HepG2 (cell line): ENCODE results near the gene ABHD12. TPM values are rescaled to one million over a fixed set of nuclear protein-coding genes. Genes with fewer than 3 reads are reported as not detected.

Source experiments
- GATAD1 ChIP-seq: IDR thresholded peaks from 2 replicates; pipeline ENCODE4 v1.6.1; 2016; ENCODE audit warnings: missing genetic modification reagents, missing compliant biosample characterization
- SRSF4 ChIP-seq: fragments of 200-400 bp; formaldehyde crosslinking; IDR thresholded peaks from one replicate; pipeline ENCODE4 v1.6.1; 2018; ENCODE audit warnings: mild to moderate bottlenecking, low read depth, low read length, moderate library complexity; ENCODE audit not compliant: poor library complexity, severe bottlenecking
- TBX2 ChIP-seq: sonication (generic); formaldehyde crosslinking; IDR thresholded peaks from 2 replicates; pipeline ENCODE4 v1.5.0; 2020; ENCODE audit warnings: missing genetic modification reagents, mild to moderate bottlenecking, borderline replicate concordance
- YEATS2 ChIP-seq: sonication (generic); formaldehyde crosslinking; IDR thresholded peaks from 2 replicates; pipeline ENCODE4 v1.4.0; 2020; ENCODE audit warnings: missing genetic modification reagents, borderline replicate concordance
- ZNF235 ChIP-seq: sonication (generic); formaldehyde crosslinking; IDR thresholded peaks from 2 replicates; pipeline ENCODE4 v1.8.1; 2023; ENCODE audit warnings: mild to moderate bottlenecking, missing genetic modification reagents, borderline replicate concordance
- ZNF772 ChIP-seq: sonication (generic); formaldehyde crosslinking; IDR thresholded peaks from 2 replicates; pipeline ENCODE4 v1.5.0; 2020; ENCODE audit warnings: mild to moderate bottlenecking, missing genetic modification reagents
- ZNF782 ChIP-seq: sonication (generic); formaldehyde crosslinking; IDR thresholded peaks from 2 replicates; pipeline ENCODE4 v1.4.0; 2020; ENCODE audit warnings: missing genetic modification reagents, mild to moderate bottlenecking, borderline replicate concordance
- polyA plus RNA-seq, 8 experiments: library from polyadenylated mRNA; depleted of rRNA in 3 of 8; stranded (reverse) in 7 of 8; unstranded in 1 of 8; fragments of >200 nt; fragmentation: Illumina TruSeq in 4 of 8; extraction: Trizol in 4 of 8; gene quantifications; 2 replicates each; pipeline versions ENCODE4 v1.2.1 to v1.2.3, GENCODE V29; 2011 to 2016; ENCODE audit warnings: low read depth in 4 of 8, missing spikeins in 1 of 8, mixed read lengths in 1 of 8; ENCODE audit not compliant: insufficient read depth in 1 of 8
- total RNA-seq, 5 experiments: library from RNA; depleted of rRNA; stranded (reverse); fragments of >200 nt; fragmentation: Illumina TruSeq; extraction: Trizol; gene quantifications; 2 replicates each; pipeline ENCODE4 v1.2.3, GENCODE V29; 2016; ENCODE audit warnings: low read depth in 1 of 5
- TF ChIP-seq, protein P1 (sequence below): sonication (generic); formaldehyde crosslinking; IDR thresholded peaks from 2 replicates; pipeline ENCODE4 v1.4.0; 2020; ENCODE audit warnings: missing genetic modification reagents
- TF ChIP-seq, protein P2 (sequence below): sonication (generic); formaldehyde crosslinking; IDR thresholded peaks from 2 replicates; pipeline ENCODE4 v1.4.0; 2020; ENCODE audit warnings: missing genetic modification reagents
- TF ChIP-seq, protein P3 (sequence below): IDR thresholded peaks from 2 replicates; pipeline ENCODE4 v1.6.1; 2012; ENCODE audit warnings: low read length, improper control_type of control experiment
- TF ChIP-seq, protein P4 (sequence below): sonication (generic); formaldehyde crosslinking; IDR thresholded peaks from one replicate; pipeline ENCODE4 v1.5.1; 2020; ENCODE audit warnings: mild to moderate bottlenecking, missing genetic modification reagents; ENCODE audit errors: not compliant biosample characterization

Gene ABHD12
- total and polyA plus RNA-seq, 2 of the 13 experiments (the other 11 are each of a cell fraction or from before 2014, with no cell fraction given) = 23.5 to 72.1 TPM

DNA sequence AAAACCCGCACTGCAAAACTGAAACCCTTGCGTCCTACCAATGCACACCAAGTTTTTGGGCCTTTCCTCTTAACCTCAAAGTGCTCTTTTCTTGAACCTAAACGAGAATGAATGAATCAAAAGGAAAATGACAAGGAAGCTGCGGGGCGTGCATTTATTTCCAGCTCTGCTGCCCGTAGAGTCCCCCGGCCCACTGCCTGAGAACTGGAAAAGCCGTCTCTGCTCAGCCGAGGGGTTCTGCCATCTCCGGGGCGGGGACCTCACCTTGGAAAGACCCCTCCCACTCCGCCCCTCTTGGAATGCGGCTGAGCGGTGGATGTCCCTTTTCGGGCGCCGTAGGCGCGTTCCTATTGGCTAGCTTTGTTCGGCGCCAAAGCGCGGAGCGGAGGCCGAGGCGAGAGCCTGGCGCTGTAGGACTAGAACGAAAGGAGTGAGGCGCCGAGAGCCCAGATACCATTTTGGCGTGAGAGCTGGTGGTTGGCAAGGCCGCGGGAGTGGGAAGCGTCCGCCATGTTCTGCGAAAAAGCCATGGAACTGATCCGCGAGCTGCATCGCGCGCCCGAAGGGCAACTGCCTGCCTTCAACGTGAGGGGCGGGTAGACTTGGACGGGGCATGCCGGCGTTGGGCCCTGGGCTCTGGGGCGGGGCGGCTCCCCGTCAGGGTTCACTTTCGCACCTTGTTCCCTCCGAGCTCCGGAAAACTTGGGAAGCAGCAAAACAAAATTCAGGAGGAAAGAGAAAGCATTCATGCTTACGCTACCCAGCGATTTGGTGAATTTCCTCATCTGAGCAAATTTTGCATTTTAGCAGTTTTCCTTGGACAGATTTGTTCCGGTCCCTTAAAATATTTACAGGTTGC, 16.9 kb upstream of the ABHD12 start, which contains the start of gene GINS1 (continued):
- TF ChIP-seq, protein P1, sequence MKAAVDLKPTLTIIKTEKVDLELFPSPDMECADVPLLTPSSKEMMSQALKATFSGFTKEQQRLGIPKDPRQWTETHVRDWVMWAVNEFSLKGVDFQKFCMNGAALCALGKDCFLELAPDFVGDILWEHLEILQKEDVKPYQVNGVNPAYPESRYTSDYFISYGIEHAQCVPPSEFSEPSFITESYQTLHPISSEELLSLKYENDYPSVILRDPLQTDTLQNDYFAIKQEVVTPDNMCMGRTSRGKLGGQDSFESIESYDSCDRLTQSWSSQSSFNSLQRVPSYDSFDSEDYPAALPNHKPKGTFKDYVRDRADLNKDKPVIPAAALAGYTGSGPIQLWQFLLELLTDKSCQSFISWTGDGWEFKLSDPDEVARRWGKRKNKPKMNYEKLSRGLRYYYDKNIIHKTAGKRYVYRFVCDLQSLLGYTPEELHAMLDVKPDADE = no peak; the same call in 1 of the 2 replicates
- peak; percentile 98 for TF ChIP-seq ZNF782 (CRISPR knock-in tag)
- peak; percentile 97; the same call in 1 of the 2 replicates for TF ChIP-seq ZNF235 (CRISPR knock-in tag)
- TF ChIP-seq YEATS2 (CRISPR knock-in tag) = peak; percentile 99
- TF ChIP-seq ZNF772 = peak; percentile 100
- TF ChIP-seq GATAD1 (CRISPR knock-in tag) = peak; percentile 99
- TF ChIP-seq, protein P2, sequence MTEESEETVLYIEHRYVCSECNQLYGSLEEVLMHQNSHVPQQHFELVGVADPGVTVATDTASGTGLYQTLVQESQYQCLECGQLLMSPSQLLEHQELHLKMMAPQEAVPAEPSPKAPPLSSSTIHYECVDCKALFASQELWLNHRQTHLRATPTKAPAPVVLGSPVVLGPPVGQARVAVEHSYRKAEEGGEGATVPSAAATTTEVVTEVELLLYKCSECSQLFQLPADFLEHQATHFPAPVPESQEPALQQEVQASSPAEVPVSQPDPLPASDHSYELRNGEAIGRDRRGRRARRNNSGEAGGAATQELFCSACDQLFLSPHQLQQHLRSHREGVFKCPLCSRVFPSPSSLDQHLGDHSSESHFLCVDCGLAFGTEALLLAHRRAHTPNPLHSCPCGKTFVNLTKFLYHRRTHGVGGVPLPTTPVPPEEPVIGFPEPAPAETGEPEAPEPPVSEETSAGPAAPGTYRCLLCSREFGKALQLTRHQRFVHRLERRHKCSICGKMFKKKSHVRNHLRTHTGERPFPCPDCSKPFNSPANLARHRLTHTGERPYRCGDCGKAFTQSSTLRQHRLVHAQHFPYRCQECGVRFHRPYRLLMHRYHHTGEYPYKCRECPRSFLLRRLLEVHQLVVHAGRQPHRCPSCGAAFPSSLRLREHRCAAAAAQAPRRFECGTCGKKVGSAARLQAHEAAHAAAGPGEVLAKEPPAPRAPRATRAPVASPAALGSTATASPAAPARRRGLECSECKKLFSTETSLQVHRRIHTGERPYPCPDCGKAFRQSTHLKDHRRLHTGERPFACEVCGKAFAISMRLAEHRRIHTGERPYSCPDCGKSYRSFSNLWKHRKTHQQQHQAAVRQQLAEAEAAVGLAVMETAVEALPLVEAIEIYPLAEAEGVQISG (CRISPR knock-in tag) = peak; percentile 95
- TF ChIP-seq, protein P3, sequence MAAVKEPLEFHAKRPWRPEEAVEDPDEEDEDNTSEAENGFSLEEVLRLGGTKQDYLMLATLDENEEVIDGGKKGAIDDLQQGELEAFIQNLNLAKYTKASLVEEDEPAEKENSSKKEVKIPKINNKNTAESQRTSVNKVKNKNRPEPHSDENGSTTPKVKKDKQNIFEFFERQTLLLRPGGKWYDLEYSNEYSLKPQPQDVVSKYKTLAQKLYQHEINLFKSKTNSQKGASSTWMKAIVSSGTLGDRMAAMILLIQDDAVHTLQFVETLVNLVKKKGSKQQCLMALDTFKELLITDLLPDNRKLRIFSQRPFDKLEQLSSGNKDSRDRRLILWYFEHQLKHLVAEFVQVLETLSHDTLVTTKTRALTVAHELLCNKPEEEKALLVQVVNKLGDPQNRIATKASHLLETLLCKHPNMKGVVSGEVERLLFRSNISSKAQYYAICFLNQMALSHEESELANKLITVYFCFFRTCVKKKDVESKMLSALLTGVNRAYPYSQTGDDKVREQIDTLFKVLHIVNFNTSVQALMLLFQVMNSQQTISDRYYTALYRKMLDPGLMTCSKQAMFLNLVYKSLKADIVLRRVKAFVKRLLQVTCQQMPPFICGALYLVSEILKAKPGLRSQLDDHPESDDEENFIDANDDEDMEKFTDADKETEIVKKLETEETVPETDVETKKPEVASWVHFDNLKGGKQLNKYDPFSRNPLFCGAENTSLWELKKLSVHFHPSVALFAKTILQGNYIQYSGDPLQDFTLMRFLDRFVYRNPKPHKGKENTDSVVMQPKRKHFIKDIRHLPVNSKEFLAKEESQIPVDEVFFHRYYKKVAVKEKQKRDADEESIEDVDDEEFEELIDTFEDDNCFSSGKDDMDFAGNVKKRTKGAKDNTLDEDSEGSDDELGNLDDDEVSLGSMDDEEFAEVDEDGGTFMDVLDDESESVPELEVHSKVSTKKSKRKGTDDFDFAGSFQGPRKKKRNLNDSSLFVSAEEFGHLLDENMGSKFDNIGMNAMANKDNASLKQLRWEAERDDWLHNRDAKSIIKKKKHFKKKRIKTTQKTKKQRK = no peak
- peak; percentile 97 for TF ChIP-seq TBX2 (CRISPR knock-in tag)
- no peak for TF ChIP-seq SRSF4
- TF ChIP-seq, protein P4, sequence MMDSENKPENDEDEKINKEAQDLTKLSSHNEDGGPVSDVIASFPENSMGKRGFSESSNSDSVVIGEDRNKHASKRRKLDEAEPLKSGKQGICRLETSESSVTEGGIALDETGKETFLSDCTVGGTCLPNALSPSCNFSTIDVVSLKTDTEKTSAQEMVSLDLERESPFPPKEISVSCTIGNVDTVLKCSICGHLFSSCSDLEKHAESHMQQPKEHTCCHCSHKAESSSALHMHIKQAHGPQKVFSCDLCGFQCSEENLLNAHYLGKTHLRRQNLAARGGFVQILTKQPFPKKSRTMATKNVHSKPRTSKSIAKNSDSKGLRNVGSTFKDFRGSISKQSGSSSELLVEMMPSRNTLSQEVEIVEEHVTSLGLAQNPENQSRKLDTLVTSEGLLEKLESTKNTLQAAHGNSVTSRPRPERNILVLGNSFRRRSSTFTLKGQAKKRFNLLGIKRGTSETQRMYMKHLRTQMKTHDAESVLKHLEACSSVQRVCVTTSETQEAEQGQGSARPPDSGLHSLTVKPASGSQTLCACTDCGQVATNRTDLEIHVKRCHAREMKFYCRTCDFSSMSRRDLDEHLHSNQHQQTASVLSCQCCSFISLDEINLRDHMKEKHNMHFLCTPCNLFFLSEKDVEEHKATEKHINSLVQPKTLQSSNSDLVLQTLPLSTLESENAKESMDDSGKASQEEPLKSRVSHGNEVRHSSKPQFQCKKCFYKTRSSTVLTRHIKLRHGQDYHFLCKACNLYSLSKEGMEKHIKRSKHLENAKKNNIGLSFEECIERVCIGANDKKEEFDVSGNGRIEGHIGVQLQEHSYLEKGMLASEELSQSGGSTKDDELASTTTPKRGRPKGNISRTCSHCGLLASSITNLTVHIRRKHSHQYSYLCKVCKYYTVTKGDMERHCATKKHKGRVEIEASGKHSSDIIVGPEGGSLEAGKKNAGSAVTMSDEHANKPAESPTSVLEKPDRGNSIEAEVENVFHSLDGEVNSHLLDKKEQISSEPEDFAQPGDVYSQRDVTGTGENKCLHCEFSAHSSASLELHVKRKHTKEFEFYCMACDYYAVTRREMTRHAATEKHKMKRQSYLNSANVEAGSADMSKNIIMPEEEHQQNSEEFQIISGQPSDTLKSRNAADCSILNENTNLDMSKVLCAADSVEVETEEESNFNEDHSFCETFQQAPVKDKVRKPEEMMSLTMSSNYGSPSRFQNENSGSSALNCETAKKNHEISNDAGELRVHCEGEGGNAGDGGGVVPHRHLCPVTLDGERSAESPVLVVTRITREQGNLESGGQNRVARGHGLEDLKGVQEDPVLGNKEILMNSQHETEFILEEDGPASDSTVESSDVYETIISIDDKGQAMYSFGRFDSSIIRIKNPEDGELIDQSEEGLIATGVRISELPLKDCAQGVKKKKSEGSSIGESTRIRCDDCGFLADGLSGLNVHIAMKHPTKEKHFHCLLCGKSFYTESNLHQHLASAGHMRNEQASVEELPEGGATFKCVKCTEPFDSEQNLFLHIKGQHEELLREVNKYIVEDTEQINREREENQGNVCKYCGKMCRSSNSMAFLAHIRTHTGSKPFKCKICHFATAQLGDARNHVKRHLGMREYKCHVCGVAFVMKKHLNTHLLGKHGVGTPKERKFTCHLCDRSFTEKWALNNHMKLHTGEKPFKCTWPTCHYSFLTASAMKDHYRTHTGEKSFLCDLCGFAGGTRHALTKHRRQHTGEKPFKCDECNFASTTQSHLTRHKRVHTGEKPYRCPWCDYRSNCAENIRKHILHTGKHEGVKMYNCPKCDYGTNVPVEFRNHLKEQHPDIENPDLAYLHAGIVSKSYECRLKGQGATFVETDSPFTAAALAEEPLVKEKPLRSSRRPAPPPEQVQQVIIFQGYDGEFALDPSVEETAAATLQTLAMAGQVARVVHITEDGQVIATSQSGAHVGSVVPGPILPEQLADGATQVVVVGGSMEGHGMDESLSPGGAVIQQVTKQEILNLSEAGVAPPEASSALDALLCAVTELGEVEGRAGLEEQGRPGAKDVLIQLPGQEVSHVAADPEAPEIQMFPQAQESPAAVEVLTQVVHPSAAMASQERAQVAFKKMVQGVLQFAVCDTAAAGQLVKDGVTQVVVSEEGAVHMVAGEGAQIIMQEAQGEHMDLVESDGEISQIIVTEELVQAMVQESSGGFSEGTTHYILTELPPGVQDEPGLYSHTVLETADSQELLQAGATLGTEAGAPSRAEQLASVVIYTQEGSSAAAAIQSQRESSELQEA (CRISPR knock-in tag) = peak; percentile 97
